Hepatocyte (in vitro differentiated cells): ENCODE data around the gene PKNOX1.

Source experiments
- CTCF ChIP-seq: fragments of 200-600 bp; sonication (generic); IDR thresholded peaks from 2 replicates; pipeline ENCODE4 v1.5.1; 2016; ENCODE audit warnings: antibody characterized with exemption, mild to moderate bottlenecking; ENCODE audit not compliant: poor library complexity
- EZH2 ChIP-seq: fragments of 200-600 bp; sonication (generic); IDR thresholded peaks from 2 replicates; pipeline ENCODE4 v1.6.1; 2016; ENCODE audit warnings: antibody characterized with exemption, mild to moderate bottlenecking, borderline replicate concordance

- TF ChIP-seq CTCF (no peak), EZH2 (no peak)
Measured at GRCh38 chr21:42959728-42960127, 14.6 kb upstream of the PKNOX1 start.
